HepG2 (cell line): ENCODE results near the gene GATA5. TPM values are rescaled to one million over a fixed set of nuclear protein-coding genes. Genes with fewer than 3 reads are reported as not detected.
A peak's percentile ranks its signal among the peaks of the same experiment; 100 is the strongest.

ENCODE experiments used
- AHR ChIP-seq: IDR thresholded peaks from 2 replicates; pipeline ENCODE4 v1.6.1; 2018; ENCODE audit warnings: missing genetic modification reagents, missing compliant biosample characterization
- EZH2 ChIP-seq: conservative IDR thresholded peaks from 2 replicates; pipeline ENCODE4 v1.6.1; 2012; ENCODE audit warnings: mild to moderate bottlenecking, low read depth, low read length, moderate library complexity
- HNRNPL ChIP-seq: fragments of 200-400 bp; formaldehyde crosslinking; IDR thresholded peaks from 2 replicates; pipeline ENCODE4 v1.6.1; 2017; ENCODE audit warnings: mild to moderate bottlenecking, low read depth, low read length
- IKZF5 ChIP-seq: IDR thresholded peaks from 2 replicates; pipeline ENCODE4 v1.6.1; 2018; ENCODE audit warnings: missing genetic modification reagents, mild to moderate bottlenecking, missing compliant biosample characterization
- NFKB2 ChIP-seq: sonication (generic); formaldehyde crosslinking; IDR thresholded peaks from 2 replicates; pipeline ENCODE4 v1.4.0; 2020; ENCODE audit warnings: missing genetic modification reagents, borderline replicate concordance
- SALL1 ChIP-seq: sonication (generic); formaldehyde crosslinking; IDR thresholded peaks from 2 replicates; pipeline ENCODE4 v1.8.0; 2022; ENCODE audit warnings: mild to moderate bottlenecking, missing genetic modification reagents
- SOX6 ChIP-seq, 2 experiments: fragments of 450-650 bp in 1 of 2; sonication (generic) in 1 of 2; formaldehyde crosslinking in 1 of 2; IDR thresholded peaks; 2 replicates each; pipeline versions ENCODE4 v1.4.0 to v1.6.1; 2017 to 2020; ENCODE audit warnings: antibody characterized with exemption in 1 of 2, mild to moderate bottlenecking in 1 of 2, missing genetic modification reagents in 1 of 2
- STAT5B ChIP-seq: sonication (generic); formaldehyde crosslinking; IDR thresholded peaks from 2 replicates; pipeline ENCODE4 v1.4.0; 2020; ENCODE audit warnings: missing genetic modification reagents
- TAF1 ChIP-seq: sonication (generic); formaldehyde crosslinking; IDR thresholded peaks from 2 replicates; pipeline ENCODE4 v1.4.0; 2020; ENCODE audit warnings: missing genetic modification reagents
- ZFP91 ChIP-seq: sonication (generic); formaldehyde crosslinking; IDR thresholded peaks from 2 replicates; pipeline ENCODE4 v1.9.0; 2022; ENCODE audit warnings: missing genetic modification reagents, mild to moderate bottlenecking, borderline replicate concordance
- ZNF276 ChIP-seq: sonication (generic); formaldehyde crosslinking; IDR thresholded peaks from 2 replicates; pipeline ENCODE4 v1.4.0; 2020; ENCODE audit warnings: mild to moderate bottlenecking, low read depth, missing genetic modification reagents
- ZNF558 ChIP-seq: sonication (generic); formaldehyde crosslinking; IDR thresholded peaks from 2 replicates; pipeline ENCODE4 v1.9.0; 2022; ENCODE audit warnings: mild to moderate bottlenecking, missing genetic modification reagents, borderline replicate concordance
- ZNF574 ChIP-seq: sonication (generic); formaldehyde crosslinking; IDR thresholded peaks from 2 replicates; pipeline ENCODE4 v1.4.0; 2020; ENCODE audit warnings: missing genetic modification reagents
- polyA plus RNA-seq, 8 experiments: library from polyadenylated mRNA; depleted of rRNA in 3 of 8; stranded (reverse) in 7 of 8; unstranded in 1 of 8; fragments of >200 nt; fragmentation: Illumina TruSeq in 4 of 8; extraction: Trizol in 4 of 8; gene quantifications; 2 replicates each; pipeline versions ENCODE4 v1.2.1 to v1.2.3, GENCODE V29; 2011 to 2016; ENCODE audit warnings: low read depth in 4 of 8, missing spikeins in 1 of 8, mixed read lengths in 1 of 8; ENCODE audit not compliant: insufficient read depth in 1 of 8
- total RNA-seq, 5 experiments: library from RNA; depleted of rRNA; stranded (reverse); fragments of >200 nt; fragmentation: Illumina TruSeq; extraction: Trizol; gene quantifications; 2 replicates each; pipeline ENCODE4 v1.2.3, GENCODE V29; 2016; ENCODE audit warnings: low read depth in 1 of 5
- TF ChIP-seq, protein P1 (sequence below): sonication (generic); formaldehyde crosslinking; IDR thresholded peaks from 2 replicates; pipeline ENCODE4 v1.4.0; 2020; ENCODE audit warnings: missing genetic modification reagents

The GATA5 gene
- total and polyA plus RNA-seq, 2 of the 13 experiments (the other 11 are each of a cell fraction or from before 2014, with no cell fraction given): 0.12 to 0.20 TPM

GRCh38 chr20:62485062-62485700, 9.4 kb upstream of the GATA5 start (continued):
- TF ChIP-seq, protein P1, sequence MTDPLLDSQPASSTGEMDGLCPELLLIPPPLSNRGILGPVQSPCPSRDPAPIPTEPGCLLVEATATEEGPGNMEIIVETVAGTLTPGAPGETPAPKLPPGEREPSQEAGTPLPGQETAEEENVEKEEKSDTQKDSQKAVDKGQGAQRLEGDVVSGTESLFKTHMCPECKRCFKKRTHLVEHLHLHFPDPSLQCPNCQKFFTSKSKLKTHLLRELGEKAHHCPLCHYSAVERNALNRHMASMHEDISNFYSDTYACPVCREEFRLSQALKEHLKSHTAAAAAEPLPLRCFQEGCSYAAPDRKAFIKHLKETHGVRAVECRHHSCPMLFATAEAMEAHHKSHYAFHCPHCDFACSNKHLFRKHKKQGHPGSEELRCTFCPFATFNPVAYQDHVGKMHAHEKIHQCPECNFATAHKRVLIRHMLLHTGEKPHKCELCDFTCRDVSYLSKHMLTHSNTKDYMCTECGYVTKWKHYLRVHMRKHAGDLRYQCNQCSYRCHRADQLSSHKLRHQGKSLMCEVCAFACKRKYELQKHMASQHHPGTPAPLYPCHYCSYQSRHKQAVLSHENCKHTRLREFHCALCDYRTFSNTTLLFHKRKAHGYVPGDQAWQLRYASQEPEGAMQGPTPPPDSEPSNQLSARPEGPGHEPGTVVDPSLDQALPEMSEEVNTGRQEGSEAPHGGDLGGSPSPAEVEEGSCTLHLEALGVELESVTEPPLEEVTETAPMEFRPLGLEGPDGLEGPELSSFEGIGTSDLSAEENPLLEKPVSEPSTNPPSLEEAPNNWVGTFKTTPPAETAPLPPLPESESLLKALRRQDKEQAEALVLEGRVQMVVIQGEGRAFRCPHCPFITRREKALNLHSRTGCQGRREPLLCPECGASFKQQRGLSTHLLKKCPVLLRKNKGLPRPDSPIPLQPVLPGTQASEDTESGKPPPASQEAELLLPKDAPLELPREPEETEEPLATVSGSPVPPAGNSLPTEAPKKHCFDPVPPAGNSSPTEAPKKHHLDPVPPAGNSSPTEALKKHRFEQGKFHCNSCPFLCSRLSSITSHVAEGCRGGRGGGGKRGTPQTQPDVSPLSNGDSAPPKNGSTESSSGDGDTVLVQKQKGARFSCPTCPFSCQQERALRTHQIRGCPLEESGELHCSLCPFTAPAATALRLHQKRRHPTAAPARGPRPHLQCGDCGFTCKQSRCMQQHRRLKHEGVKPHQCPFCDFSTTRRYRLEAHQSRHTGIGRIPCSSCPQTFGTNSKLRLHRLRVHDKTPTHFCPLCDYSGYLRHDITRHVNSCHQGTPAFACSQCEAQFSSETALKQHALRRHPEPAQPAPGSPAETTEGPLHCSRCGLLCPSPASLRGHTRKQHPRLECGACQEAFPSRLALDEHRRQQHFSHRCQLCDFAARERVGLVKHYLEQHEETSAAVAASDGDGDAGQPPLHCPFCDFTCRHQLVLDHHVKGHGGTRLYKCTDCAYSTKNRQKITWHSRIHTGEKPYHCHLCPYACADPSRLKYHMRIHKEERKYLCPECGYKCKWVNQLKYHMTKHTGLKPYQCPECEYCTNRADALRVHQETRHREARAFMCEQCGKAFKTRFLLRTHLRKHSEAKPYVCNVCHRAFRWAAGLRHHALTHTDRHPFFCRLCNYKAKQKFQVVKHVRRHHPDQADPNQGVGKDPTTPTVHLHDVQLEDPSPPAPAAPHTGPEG (CRISPR knock-in tag): no peak
- 0 out of 2 replicates have a peak, but pooled peaks have one; percentile 38 for TF ChIP-seq AHR
- 0 out of 2 replicates have a peak, but pooled peaks have one; percentile 26 for TF ChIP-seq NFKB2 (CRISPR knock-in tag)
- peak; percentile 58; the same call in 1 of the 2 replicates for TF ChIP-seq ZFP91
- TF ChIP-seq STAT5B (CRISPR knock-in tag): no peak
- TF ChIP-seq ZNF558 (CRISPR knock-in tag): 0 out of 2 replicates have a peak, but pooled peaks have one; percentile 1
- peak; percentile 11; the same call in 1 of the 2 replicates for TF ChIP-seq SALL1 (CRISPR knock-in tag)
- TF ChIP-seq IKZF5 (CRISPR knock-in tag): no peak
- peak; percentile 37; the same call in 1 of the 2 replicates for TF ChIP-seq TAF1 (CRISPR knock-in tag)
- 0 out of 2 replicates have a peak, but pooled peaks have one; percentile 11 for TF ChIP-seq EZH2
- 0 out of 2 replicates have a peak, but pooled peaks have one; percentile 6 for TF ChIP-seq ZNF276 (CRISPR knock-in tag)
- no peak for TF ChIP-seq SOX6 (IDR thresholded peaks at IDR 0.05)
- TF ChIP-seq SOX6 (CRISPR knock-in tag; IDR thresholded peaks at IDR 0.05): 0 out of 2 replicates have a peak, but pooled peaks have one; percentile 18
- TF ChIP-seq HNRNPL: 0 out of 2 replicates have a peak, but pooled peaks have one; percentile 37
- TF ChIP-seq ZNF574 (CRISPR knock-in tag): no peak; the same call in 1 of the 2 replicates
